ENCODE data around the gene ACOT7.
A peak's percentile ranks its signal among the peaks of the same experiment; 100 is the strongest.

GRCh38 chr1:6246497-6247467 is 146.8 kb downstream of the ACOT7 start:
- TF ChIP-seq CTCF (IDR thresholded peaks at IDR 0.05; ENCODE audit: insufficient read depth, low read length) (peak; percentile 86), POLR2AphosphoS5 (IDR thresholded peaks at IDR 0.05; ENCODE audit: low read depth) (no peak), SPI1 (IDR thresholded peaks at IDR 0.05; ENCODE audit: borderline replicate concordance, low read depth) (no peak)
- TF ChIP-seq, protein P1, sequence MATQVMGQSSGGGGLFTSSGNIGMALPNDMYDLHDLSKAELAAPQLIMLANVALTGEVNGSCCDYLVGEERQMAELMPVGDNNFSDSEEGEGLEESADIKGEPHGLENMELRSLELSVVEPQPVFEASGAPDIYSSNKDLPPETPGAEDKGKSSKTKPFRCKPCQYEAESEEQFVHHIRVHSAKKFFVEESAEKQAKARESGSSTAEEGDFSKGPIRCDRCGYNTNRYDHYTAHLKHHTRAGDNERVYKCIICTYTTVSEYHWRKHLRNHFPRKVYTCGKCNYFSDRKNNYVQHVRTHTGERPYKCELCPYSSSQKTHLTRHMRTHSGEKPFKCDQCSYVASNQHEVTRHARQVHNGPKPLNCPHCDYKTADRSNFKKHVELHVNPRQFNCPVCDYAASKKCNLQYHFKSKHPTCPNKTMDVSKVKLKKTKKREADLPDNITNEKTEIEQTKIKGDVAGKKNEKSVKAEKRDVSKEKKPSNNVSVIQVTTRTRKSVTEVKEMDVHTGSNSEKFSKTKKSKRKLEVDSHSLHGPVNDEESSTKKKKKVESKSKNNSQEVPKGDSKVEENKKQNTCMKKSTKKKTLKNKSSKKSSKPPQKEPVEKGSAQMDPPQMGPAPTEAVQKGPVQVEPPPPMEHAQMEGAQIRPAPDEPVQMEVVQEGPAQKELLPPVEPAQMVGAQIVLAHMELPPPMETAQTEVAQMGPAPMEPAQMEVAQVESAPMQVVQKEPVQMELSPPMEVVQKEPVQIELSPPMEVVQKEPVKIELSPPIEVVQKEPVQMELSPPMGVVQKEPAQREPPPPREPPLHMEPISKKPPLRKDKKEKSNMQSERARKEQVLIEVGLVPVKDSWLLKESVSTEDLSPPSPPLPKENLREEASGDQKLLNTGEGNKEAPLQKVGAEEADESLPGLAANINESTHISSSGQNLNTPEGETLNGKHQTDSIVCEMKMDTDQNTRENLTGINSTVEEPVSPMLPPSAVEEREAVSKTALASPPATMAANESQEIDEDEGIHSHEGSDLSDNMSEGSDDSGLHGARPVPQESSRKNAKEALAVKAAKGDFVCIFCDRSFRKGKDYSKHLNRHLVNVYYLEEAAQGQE (IDR thresholded peaks at IDR 0.05; ENCODE audit: insufficient replicate concordance, low read depth): no peak

Measured in HL-60 (cell line).